T-helper 22 cell (primary cell): Measurements from ENCODE around the gene FLYWCH2.

ENCODE experiments used
- DNase-seq: peaks from one replicate; pipeline ENCODE4 v3.0.0-alpha.2; 2020; ENCODE audit warnings: low read depth

The FLYWCH2 gene

GRCh38 chr16:2881783-2882649, 999 bp upstream of the FLYWCH2 start:
- DNase-seq: peak; percentile 25

DNA sequence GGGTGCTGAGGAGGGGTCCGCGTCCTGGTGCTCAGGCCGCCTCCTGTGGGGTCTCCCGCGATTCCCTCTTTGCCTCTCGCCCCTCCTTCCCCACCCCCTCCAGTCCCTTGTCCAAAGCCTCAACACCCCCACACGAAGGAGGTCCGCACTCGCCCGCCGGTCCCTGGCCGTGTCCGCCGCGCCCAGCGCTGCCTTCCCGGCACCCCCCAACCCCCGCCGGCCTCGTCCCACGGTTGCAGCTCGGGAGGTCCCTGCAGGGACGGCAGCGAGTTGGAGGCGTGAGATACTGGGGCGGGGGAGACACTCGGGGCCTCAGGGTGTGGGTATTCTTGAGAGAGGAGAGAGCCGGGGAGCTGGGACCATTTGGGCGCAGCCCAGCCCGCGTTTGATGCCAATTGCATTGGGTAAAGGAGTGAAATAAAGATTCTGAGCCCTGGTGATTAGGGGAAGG, 468 bp downstream of the FLYWCH2 start:
- DNase-seq: no peak

DNA sequence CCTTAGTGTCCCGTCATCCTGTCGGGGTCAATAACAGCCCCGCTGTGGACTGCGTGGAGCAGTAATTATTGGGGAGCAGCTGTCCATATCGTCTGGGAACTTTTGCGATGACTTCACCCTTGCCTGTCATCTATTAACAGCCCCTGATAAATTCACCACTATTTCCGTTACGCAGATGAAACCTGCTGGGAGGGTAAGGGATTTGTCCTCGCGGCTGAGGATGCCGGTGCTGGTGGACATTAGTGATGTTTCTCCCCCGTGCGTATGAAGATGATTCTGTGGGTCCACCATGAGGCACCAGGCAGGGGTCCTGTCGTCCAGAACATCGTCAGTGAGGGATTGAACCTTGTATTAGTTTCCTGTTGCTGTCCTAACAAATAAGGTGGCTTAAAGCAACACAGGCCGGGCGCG, 1.0 kb downstream of the FLYWCH2 start:
- DNase-seq: no peak

DNA sequence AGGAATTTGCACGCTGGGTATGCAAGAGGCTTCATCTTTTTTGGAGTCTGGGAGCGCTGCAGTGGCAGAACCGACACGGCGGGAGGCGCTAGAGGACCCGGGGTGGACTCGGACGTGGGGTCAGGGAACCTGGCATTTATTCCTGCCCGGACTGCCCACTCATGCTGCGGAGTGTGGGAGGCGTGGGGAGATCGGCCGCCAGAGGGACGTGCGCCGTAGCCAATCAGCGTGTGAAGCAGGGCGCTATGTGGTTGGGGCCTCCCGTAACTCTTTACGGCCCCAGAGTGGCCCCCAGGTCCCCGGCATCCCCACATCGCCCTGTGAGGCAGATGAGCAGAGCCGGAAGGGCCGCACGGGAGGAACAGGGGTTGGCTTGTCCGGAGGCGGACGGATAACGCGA, 11.2 kb downstream of the FLYWCH2 start:
- no peak for DNase-seq

DNA sequence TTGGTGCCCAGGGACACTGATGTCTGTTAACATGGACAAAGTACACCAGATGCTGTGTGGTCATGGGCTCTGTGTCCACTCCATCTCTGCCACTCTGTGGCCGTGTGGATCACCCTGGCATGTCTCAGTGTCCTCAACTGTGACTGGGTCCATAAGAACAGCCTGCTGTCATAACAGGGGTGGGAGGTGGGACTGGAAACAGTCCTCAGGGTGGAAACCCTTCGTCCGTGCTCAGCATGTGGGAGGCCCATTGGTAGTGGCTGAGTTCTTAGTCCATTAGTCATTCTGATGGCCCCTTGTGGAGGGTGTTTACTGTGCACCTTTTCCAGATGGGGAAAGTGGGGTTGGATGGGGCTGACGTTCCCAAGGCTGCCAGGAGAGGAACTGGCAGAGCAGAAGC, 12.8 kb downstream of the FLYWCH2 start:
- no peak for DNase-seq

DNA sequence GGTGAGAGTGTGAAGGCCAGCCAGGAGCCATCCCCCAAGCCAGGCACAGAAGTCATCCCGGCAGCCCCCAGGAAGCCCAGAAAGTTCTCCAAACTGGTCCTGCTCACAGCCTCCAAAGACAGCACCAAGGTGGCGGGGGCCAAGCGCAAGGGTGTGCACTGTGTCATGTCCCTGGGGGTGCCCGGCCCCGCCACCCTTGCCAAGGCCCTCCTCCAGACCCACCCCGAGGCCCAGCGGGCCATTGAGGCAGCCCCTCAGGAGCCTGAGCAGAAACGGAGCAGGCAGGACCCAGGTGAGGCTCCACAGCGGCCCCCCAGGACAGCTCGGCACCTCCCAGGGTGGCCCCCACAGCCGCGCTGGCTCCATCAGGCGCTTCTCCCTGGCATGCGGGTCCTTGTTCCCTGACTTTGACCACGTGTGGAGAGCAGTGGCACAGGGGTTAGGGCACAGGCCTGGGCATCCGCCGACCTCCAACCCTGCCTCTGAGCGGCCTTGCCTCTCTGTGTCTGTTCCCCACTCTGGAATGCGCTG, 13.5 kb downstream of the FLYWCH2 start:
- no peak for DNase-seq

DNA sequence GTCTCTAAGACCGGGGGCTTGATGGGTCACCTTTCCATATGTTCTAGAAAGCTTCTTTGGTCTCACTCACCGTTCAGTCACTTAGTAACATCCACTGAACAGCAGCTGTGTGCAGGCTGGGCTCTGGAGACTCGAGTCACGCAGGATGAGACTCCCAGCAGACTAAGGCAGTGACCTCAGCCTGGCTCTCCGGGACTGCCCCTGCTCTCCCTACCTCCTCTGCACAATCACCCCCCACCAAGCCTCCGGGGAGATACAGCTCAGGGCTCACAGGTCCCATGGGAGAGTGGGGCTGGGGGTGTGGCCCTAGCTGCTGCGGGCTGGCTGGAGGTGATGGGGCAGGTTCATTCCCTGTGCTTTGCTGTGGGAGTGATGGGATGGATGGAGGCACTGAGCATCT, 14.1 kb downstream of the FLYWCH2 start:
- no peak for DNase-seq

DNA sequence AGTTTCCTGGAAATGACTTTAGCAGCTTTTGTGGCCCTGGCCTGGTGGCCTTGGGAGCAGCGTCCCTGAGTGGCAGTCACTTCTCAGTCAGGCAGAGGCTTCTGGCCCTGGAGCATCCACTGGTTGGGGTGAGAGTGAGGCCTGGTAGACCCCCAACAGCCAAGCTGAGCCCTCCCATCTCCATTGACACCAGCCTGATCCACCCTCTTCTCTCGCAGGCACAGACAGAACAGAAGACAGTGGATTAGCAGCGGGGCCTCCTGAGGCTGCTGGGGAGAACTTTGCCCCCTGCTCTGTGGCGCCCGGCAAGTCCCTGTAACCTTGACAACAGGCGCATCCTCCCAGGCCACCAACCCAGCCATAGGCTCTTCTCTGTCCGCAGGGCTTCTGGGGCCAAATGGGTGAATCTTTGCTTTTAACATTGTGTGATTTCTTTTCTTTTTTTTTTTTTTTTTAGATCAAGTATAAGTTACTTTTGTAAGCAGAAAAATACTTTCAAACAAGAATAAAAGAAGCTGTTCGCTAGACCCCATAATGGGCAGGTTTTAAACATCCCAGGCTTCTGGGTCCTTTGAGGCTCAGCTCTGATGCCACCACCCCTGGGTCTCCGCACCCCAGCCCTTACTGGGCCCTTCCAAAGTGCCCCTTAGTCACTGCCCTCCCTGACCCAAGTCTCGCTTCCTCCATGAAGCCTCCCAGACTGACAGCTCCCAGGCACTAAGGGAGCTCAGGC, 16.0 kb downstream of the FLYWCH2 start:
- DNase-seq: no peak

GRCh38 chr16:2899564-2900072, 16.6 kb downstream of the FLYWCH2 start:
- DNase-seq: no peak

GRCh38 chr16:2900526-2901075, 17.6 kb downstream of the FLYWCH2 start:
- no peak for DNase-seq

- no peak for DNase-seq
Measured at GRCh38 chr16:2902337-2903130, 19.5 kb downstream of the FLYWCH2 start.

- peak; percentile 62 for DNase-seq
Measured at GRCh38 chr16:2904100-2904921, 21.3 kb downstream of the FLYWCH2 start.

- no peak for DNase-seq
Measured at GRCh38 chr16:2904922-2905240, 21.9 kb downstream of the FLYWCH2 start.

DNA sequence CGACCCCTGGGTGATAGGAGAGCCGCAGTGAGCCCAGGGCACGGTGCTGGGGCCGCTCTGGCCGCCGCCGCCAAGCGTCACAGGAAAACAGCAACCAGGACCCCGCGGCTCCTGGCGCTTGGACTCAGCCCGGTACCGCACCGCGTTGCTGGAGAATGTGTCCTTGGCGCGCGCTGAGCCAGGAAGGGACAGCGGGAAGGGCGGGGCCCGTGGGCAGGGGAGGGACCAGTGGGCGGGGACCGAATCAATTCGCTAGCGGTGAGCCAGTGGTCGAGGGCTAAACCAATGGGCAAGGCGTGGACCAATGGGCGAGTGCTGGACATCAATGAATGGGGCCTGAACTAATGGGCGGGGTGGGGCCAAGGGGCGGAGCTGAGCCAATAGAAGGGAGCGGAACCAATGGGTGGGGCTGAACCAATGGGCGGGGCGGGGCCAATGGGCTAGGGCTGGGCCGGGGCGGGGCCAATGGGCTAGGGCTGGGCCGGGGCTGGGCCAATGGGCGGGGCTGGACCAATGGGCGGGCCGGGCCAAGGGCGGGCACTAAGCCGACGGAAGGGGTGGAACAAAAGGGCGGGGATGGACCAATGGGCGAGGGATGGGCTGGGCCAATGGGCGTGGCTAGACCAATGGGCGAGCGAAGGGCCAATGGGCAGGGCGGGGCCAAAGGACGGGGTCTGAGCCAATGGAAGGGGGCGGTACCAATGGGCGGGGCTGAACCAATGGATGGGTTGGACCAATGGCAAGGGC, 22.4 kb downstream of the FLYWCH2 start:
- DNase-seq: peak; percentile 87

DNA sequence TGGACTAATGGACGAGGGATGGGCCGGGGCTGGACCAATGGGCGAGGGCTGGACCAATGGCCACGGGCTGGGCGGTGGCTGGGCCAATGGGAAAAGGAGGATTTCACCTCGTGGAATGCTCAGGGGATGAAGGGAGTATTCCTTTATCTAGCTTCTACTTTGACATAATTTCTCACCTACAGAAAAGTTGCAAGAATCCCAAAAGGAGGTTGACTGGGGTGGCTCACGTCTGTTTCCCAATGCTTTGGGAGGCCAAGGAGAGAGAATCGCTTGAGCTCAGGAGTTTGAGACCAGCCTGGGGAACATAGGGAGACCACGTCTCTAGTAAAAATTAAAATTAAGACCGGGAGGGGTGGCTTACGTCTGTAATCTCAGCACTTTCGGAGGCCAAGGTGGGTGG, 23.0 kb downstream of the FLYWCH2 start:
- DNase-seq: no peak

DNA sequence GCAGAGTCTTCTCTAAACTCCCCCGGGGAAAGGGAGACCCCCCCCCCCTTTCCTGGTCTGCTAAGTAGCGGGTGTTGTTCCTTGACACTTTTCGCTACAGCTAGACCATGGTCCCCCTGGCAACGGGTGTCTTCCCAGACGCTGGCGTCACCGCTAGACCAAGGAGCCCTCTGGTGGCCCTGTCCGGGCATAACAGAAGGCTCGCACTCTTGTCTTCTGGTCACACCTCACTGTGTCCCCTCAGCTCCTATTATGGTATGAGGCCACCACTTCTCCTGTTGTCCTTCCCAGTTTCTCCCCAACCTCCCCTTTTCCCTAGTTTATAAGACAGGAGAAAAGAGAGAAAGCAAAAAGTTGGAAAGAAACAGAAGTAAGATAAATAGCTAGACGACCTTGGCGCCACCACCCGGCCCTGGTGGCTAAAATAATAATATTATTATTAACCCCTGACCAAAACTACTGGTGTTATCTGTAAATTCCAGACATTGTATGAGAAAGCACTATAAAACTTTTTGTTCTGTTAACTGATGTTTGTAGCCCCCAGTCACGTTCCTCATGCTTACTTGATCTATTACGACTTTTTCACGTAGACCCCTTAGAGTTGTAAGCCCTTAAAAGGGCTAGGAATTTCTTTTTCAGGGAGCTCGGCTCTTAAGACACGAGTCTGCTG, 24.2 kb downstream of the FLYWCH2 start:
- peak; percentile 28 for DNase-seq

DNA sequence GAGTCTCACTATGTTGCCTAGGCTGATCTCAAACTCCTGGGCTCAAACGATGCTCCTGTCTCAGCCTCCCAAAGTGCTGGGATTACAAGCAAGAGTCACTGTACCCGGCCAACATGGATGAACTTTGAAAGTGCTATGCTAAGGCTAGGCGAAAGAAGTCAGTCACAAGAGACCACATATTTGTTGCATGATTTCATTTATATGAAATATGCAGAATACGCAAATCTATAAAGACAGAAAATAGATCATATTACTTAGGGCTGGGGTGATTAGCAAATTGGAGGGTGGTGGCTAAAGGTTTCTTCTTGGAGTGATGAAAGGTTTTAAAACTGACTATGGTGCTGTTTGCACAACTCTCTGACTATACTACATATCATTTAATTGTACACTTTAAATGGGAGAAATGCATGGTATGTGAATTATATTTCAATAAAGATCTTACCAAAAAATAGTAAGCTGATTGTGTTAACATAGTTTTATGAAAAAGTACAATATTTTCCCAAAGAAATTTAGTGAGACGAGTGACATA, 27.5 kb downstream of the FLYWCH2 start:
- DNase-seq: no peak

DNA sequence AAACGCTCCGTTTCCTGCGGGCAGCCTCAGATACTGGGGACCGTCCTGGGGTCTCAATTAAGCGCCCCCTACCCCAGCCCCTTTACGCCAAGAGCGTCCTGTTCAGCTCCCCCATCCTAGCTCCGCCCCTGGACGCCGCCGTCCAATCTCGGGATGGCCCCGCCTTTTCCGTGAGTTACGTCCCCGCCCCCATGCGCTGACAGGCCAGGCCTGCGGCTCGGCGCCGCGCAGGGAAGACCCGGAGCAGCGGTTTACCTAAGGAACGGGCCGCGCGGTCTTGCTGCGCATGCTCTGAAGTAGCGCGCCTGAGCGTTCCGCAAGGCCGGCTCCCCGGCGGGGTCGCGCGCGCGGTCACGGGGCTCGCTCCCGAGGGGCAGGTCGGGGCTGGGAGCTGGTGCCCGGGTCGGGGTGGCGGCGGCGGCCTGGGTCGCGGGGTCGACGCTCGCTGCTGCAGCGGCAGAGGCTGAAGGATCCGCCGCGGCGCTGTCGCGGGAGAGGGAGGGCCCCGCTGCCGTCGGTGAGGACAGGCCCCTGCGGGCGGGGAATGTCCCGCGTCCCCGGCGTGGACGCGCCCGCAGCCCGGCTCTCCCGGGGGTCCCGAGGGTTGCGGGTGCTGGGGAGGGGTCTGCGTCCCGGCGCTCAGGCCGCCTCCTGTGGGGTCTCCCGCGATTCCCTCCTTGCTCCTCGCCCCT, 28.8 kb downstream of the FLYWCH2 start, which contains the start of gene FLYWCH1:
Gene FLYWCH1, plus strand, starts transcription at position 294 of the 692 bp plus-strand sequence. CDS start 17,755 bp downstream, outside the sequence.
- DNase-seq: peak; percentile 92
